Posterior vena cava (tissue), 2 donors: Measurements from ENCODE around the gene SERAC1. TPM values are rescaled to one million over a fixed set of nuclear protein-coding genes. Genes with fewer than 3 reads are reported as not detected.

Experiments used
- DNase-seq: peaks from one replicate; pipeline ENCODE4 v3.0.0-alpha.2; 2020; ENCODE audit warnings: low spot score
- intact Hi-C, 2 donors: fragments of 100-400 bp; cut with DNase I; formaldehyde crosslinking; loops; one replicate each; pipeline versions ENCODE4 v1.14.1 to v1.14.2; 2022 to 2023
- total RNA-seq, 2 donors: library from RNA; stranded (reverse); fragmentation: NEBNext Ultra II Directional; extraction: Animal tissue kit (Norgen Biotek cat#: 25700); gene quantifications; one replicate each; pipeline ENCODE4 v1.2.1, GENCODE V29; 2021
- donor health status: DM: yes; HTN: yes; CAD: no.
- donor health status: DM: yes; HTN: yes; CAD: no.

Gene SERAC1
- total RNA-seq, 2 donors from 2014 or later: 7.6 to 9.1 TPM

GRCh38 chr6:158150701-158151100 lies 17.4 kb downstream of the SERAC1 start:
- intact Hi-C loops: no loop called here
- no peak for DNase-seq

GRCh38 chr6:158149641-158150040 lies 18.4 kb downstream of the SERAC1 start:
- no peak for DNase-seq

GRCh38 chr6:158143700-158144099 lies 24.4 kb downstream of the SERAC1 start:
- no peak for DNase-seq
- intact Hi-C loops: no loop called here

More at GRCh38 chr6:158149641-158150040, 18.4 kb downstream of the SERAC1 start:
- intact Hi-C loops: no loop called here

GRCh38 chr6:158142789-158143188 lies 25.3 kb downstream of the SERAC1 start:
- no peak for DNase-seq
- intact Hi-C loops: no loop called here

- no peak for DNase-seq
- intact Hi-C loops: no loop called here
Measured at GRCh38 chr6:158131926-158132325, 36.1 kb downstream of the SERAC1 start.

GRCh38 chr6:158125271-158125670 lies 42.8 kb downstream of the SERAC1 start:
- no peak for DNase-seq
- intact Hi-C loops: no loop called here

- DNase-seq: no peak
- intact Hi-C loops: no loop called here
Measured at GRCh38 chr6:158124288-158124687, 43.8 kb downstream of the SERAC1 start.

- intact Hi-C loops: no loop called here
- DNase-seq: no peak
Measured at GRCh38 chr6:158122048-158122447, 46.0 kb downstream of the SERAC1 start.

GRCh38 chr6:158121335-158121734 lies 46.7 kb downstream of the SERAC1 start:
- DNase-seq: no peak
- intact Hi-C loops: no loop called here

GRCh38 chr6:158118886-158119285 lies 49.2 kb downstream of the SERAC1 start:
- intact Hi-C loops: no loop called here

GRCh38 chr6:158115508-158115907 lies 52.6 kb downstream of the SERAC1 start:
- DNase-seq: no peak
- intact Hi-C loops: no loop called here

More at GRCh38 chr6:158118886-158119285, 49.2 kb downstream of the SERAC1 start:
- no peak for DNase-seq

- intact Hi-C loops: no loop called here
- DNase-seq: no peak
Measured at GRCh38 chr6:158115102-158115501, 53.0 kb downstream of the SERAC1 start.

GRCh38 chr6:158113802-158114201 lies 54.3 kb downstream of the SERAC1 start:
- intact Hi-C loops: no loop called here
- no peak for DNase-seq

- intact Hi-C loops: no loop called here
- no peak for DNase-seq
Measured at GRCh38 chr6:158111987-158112386, 56.1 kb downstream of the SERAC1 start.

GRCh38 chr6:158110986-158111385 lies 57.1 kb downstream of the SERAC1 start:
- intact Hi-C loops: no loop called here
- no peak for DNase-seq

- intact Hi-C loops: no loop called here
- no peak for DNase-seq
Measured at GRCh38 chr6:158109748-158110147, 58.3 kb downstream of the SERAC1 start.

GRCh38 chr6:158104696-158105095 lies 63.4 kb downstream of the SERAC1 start:
- DNase-seq: no peak
- intact Hi-C loops: no loop called here

GRCh38 chr6:158103228-158103627 lies 64.8 kb downstream of the SERAC1 start:
- intact Hi-C loops: no loop called here
- DNase-seq: no peak

GRCh38 chr6:158095671-158096070 lies 72.4 kb downstream of the SERAC1 start:
- peak; percentile 64 for DNase-seq
- intact Hi-C loops: no loop called here

- peak; percentile 25 for DNase-seq
- intact Hi-C loops: no loop called here
Measured at GRCh38 chr6:158095031-158095430, 73.0 kb downstream of the SERAC1 start.

GRCh38 chr6:158092806-158093205 lies 75.3 kb downstream of the SERAC1 start:
- intact Hi-C loops: no loop called here
- peak; percentile 70 for DNase-seq

GRCh38 chr6:158087224-158087867 lies 80.7 kb downstream of the SERAC1 start:
- intact Hi-C loops: no loop called here
- DNase-seq: no peak
